HG02610 (cell line): ENCODE data around the gene FGF14.

Experiments
- ATAC-seq: cut with Tn5 transposase; IDR thresholded peaks from one replicate; pipeline ENCODE4 v1.9.1; 2021; ENCODE audit warnings: mild to moderate bottlenecking, moderate library complexity; ENCODE audit not compliant: unreplicated experiment

The FGF14 gene

GRCh38 chr13:102401766-102402165 lies at the start of gene FGF14:
TSS of gene FGF14 (minus strand) at chr13:102402048.
- ATAC-seq, result no peak

GRCh38 chr13:102443249-102443648 lies 41.4 kb upstream of the FGF14 start:
- ATAC-seq, result no peak

GRCh38 chr13:102441085-102441484 lies 39.2 kb upstream of the FGF14 start:
- no peak for ATAC-seq

- ATAC-seq, result peak; percentile 50
These were observed 38.5 kb upstream of the FGF14 start for GRCh38 chr13:102440259-102440936.

- ATAC-seq, result no peak
These were observed 20.8 kb upstream of the FGF14 start for GRCh38 chr13:102422690-102423089.

- ATAC-seq, result no peak
These were observed 3.8 kb upstream of the FGF14 start for GRCh38 chr13:102405499-102406100.

- ATAC-seq, result peak; percentile 54
These were observed 442 bp upstream of the FGF14 start for GRCh38 chr13:102402290-102402689.

GRCh38 chr13:102401265-102401664 lies 583 bp downstream of the FGF14 start:
- no peak for ATAC-seq

GRCh38 chr13:102400675-102401145 lies 1.1 kb downstream of the FGF14 start:
- ATAC-seq, result no peak

GRCh38 chr13:102399791-102400674 lies 1.8 kb downstream of the FGF14 start:
- no peak for ATAC-seq

- ATAC-seq, result no peak
These were observed 5.9 kb downstream of the FGF14 start for GRCh38 chr13:102395939-102396338.

- ATAC-seq, result no peak
These were observed 6.7 kb downstream of the FGF14 start for GRCh38 chr13:102395174-102395573.

GRCh38 chr13:102394158-102395053 lies 7.4 kb downstream of the FGF14 start:
- ATAC-seq, result peak; percentile 96

- ATAC-seq, result no peak
These were observed 9.2 kb downstream of the FGF14 start for GRCh38 chr13:102392481-102393209.

- ATAC-seq, result no peak
These were observed 15.4 kb downstream of the FGF14 start for GRCh38 chr13:102386461-102386860.

GRCh38 chr13:102380012-102380411 lies 21.8 kb downstream of the FGF14 start:
- ATAC-seq, result no peak

- ATAC-seq, result no peak
These were observed 25.5 kb downstream of the FGF14 start for GRCh38 chr13:102376318-102376717.

GRCh38 chr13:102374726-102375125 lies 27.1 kb downstream of the FGF14 start:
- ATAC-seq, result no peak

GRCh38 chr13:102374233-102374632 lies 27.6 kb downstream of the FGF14 start:
- no peak for ATAC-seq

GRCh38 chr13:102373221-102373620 lies 28.6 kb downstream of the FGF14 start:
- no peak for ATAC-seq
